Naive thymus-derived CD4-positive, alpha-beta T cell (primary cell): ENCODE data around the gene CLEC4E. TPM values are rescaled to one million over a fixed set of nuclear protein-coding genes. Genes with fewer than 3 reads are reported as not detected.

Experiments
- ATAC-seq: fragments of 150-1000 bp; cut with Tn5 transposase; 2 replicates; pipeline ENCODE4 v1.10.0; 2021; ENCODE audit warnings: mild to moderate bottlenecking, moderate library complexity
- CTCF ChIA-PET: fragments of 350-600 bp; sonication (Branson Sonifier 250); formaldehyde crosslinking; loops from one replicate; lab custom pipeline; 2021; ENCODE audit warnings: antibody characterized with exemption; lab: Charles Lee
- POLR2A ChIA-PET: fragments of 350-600 bp; sonication (Branson Sonifier 250); formaldehyde crosslinking; loops from one replicate; lab custom pipeline; 2021; ENCODE audit warnings: antibody characterized with exemption, inconsistent platforms; lab: Charles Lee
- DNase-seq, 9 donors: peaks; one replicate each; pipeline versions ENCODE4 v3.0.0 to v3.0.0-alpha.2; 2020 to 2022; ENCODE audit warnings: mixed read lengths in 1 of 9
- H3K27ac ChIP-seq: one replicate; pipeline ENCODE4 v1.7.0; 2013; ENCODE audit warnings: mild to moderate bottlenecking, low read depth, low read length, moderate library complexity
- H3K27me3 ChIP-seq, 2 donors: one replicate each; pipeline ENCODE4 v1.7.0; 2013; ENCODE audit warnings: low read length in 2 of 2, mild to moderate bottlenecking in 2 of 2, moderate library complexity in 2 of 2; ENCODE audit not compliant: control insufficient read depth in 2 of 2, insufficient read depth in 2 of 2
- H3K36me3 ChIP-seq, 3 experiments: 1 replicate in 2 of 3; 2 replicates in 1 of 3; pipeline ENCODE4 v1.7.0; 2013; ENCODE audit warnings: low read length in 3 of 3, mild to moderate bottlenecking in 3 of 3, moderate library complexity in 1 of 3; ENCODE audit not compliant: insufficient read depth in 3 of 3, control insufficient read depth in 2 of 3
- H3K4me1 ChIP-seq, 2 donors: one replicate each; pipeline ENCODE4 v1.7.0; 2013; ENCODE audit warnings: low read length in 2 of 2, mild to moderate bottlenecking in 2 of 2, moderate library complexity in 1 of 2; ENCODE audit not compliant: control insufficient read depth in 2 of 2, insufficient read depth in 2 of 2
- H3K4me3 ChIP-seq: 2 replicates; pipeline ENCODE4 v1.7.0; 2013; ENCODE audit warnings: mild to moderate bottlenecking, low read length
- H3K9me3 ChIP-seq, 3 experiments: 1 replicate in 2 of 3; 2 replicates in 1 of 3; pipeline ENCODE4 v1.7.0; 2013; ENCODE audit warnings: low read length in 3 of 3; ENCODE audit not compliant: control insufficient read depth in 2 of 3
- H3K27ac Mint-ChIP-seq, 9 donors: one replicate each; pipeline ENCODE4 v1.8.0; 2020 to 2022; ENCODE audit warnings: mixed read lengths in 9 of 9, mild to moderate bottlenecking in 8 of 9, moderate library complexity in 5 of 9, inconsistent platforms in 2 of 9
- H3K27me3 Mint-ChIP-seq, 5 donors: one replicate each; pipeline ENCODE4 v1.8.0; 2021 to 2022; ENCODE audit warnings: mixed read lengths in 5 of 5, mild to moderate bottlenecking in 1 of 5
- H3K36me3 Mint-ChIP-seq, 5 donors: one replicate each; pipeline ENCODE4 v1.8.0; 2020 to 2022; ENCODE audit warnings: mixed read lengths in 5 of 5, mild to moderate bottlenecking in 3 of 5, inconsistent platforms in 1 of 5
- H3K4me1 Mint-ChIP-seq, 7 donors: one replicate each; pipeline ENCODE4 v1.8.0; 2020 to 2022; ENCODE audit warnings: mixed read lengths in 7 of 7, mild to moderate bottlenecking in 3 of 7, inconsistent platforms in 1 of 7
- H3K4me3 Mint-ChIP-seq, 10 donors: one replicate each; pipeline ENCODE4 v1.8.0; 2020 to 2022; ENCODE audit warnings: mild to moderate bottlenecking in 10 of 10, mixed read lengths in 10 of 10, moderate library complexity in 6 of 10, inconsistent platforms in 2 of 10
- H3K9me3 Mint-ChIP-seq, 11 donors: one replicate each; pipeline ENCODE4 v1.8.0; 2020 to 2022; ENCODE audit warnings: mixed read lengths in 11 of 11, mild to moderate bottlenecking in 4 of 11, inconsistent platforms in 1 of 11, moderate library complexity in 1 of 11
- intact Hi-C, 2 donors: fragments of 100-400 bp; cut with micrococcal nuclease; formaldehyde crosslinking; loops; one replicate each; pipeline ENCODE4 v1.15.1; 2023
- polyA plus RNA-seq, 2 donors: library from polyadenylated mRNA; unstranded; fragments of 300-500 nt; fragmentation: Illumina TruSeq; gene quantifications; one replicate each; pipeline ENCODE4 v1.2.3, GENCODE V29; 2021
- total RNA-seq, 6 experiments: library from RNA in 5 of 6; stranded (reverse) in 5 of 6; gene quantifications; 1 replicate in 5 of 6; 2 replicates in 1 of 6; pipeline ENCODE4 v1.2.3 and lab custom pipeline; 2021 to 2026

Gene CLEC4E
- total and polyA plus RNA-seq, 7 experiments from 2014 or later, result 5.4 to 19.2 TPM; not detected in 5

DNA sequence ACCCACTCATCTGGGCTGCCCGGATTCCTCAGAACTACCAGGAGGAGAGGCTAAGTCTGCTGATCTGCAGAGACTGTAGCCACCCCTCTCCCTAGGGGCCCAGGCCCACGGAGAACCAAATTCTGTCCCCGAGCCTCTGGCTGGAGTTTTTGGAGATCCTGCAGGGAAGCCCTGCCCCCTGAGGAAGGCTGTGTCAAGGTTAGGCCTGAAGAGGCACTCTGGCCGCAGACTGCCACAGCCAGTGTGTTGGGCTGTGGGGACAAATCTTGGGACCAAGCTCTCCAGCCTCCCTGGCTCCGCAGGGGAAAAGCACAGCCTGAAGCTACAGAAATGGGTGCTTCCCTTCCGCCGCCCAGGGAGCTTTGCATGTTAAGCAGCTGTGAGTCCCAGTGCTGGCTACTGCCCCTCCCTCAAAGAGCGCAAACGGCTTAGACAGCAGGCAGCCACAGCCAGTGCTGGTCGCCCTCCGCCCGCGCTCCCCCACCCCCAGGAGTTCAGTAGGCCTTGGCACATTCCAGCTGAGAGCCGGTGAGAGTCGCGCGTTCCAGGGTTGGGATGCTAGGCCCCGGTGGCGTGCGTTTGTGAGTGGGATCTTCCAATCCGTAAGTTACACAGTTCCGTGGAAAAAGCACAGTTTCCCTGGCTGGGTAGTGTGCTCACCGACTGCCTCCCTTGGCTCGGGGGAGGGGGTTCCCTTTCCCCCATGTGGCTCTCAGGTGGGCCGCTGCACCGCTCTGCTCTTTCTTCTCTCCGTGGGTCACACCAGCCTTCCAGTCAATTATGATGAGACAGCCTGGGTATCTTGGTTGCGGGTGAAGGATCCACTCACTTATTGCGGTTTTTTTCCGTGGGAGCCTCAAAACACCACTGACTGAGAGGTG is 13.2 kb downstream of the CLEC4E start:
- Histone ChIP-seq H3K36me3 (no peaks in the 10 kb centered on the region), H3K4me3 (no peak overlapping the region), H3K27me3 (peaks cover 0 to 2% of the 10 kb centered on the region in 2 donors), H3K4me1 (no peaks in the 10 kb centered on the region), H3K27ac (no peak overlapping the region), H3K9me3 (no peaks in the 10 kb centered on the region)
- Mint-ChIP-seq H3K4me3 (no peak overlapping the region), H3K4me1 (no peaks in the 10 kb centered on the region), H3K27ac (no peak overlapping the region), H3K27me3 (peaks cover 28 to 45% (median 33%) of the 10 kb centered on the region in 5 donors), H3K36me3 (peaks cover 0 to 8% (median 0%) of the 10 kb centered on the region in 5 donors), H3K9me3 (peaks cover 0 to 24% (median 7%) of the 10 kb centered on the region in 11 donors)
- POLR2A ChIA-PET, result no interaction called here
- no peak for DNase-seq
- ATAC-seq, result no peak
- intact Hi-C loops, result no loop called here
- CTCF ChIA-PET, result no interaction called here

DNA sequence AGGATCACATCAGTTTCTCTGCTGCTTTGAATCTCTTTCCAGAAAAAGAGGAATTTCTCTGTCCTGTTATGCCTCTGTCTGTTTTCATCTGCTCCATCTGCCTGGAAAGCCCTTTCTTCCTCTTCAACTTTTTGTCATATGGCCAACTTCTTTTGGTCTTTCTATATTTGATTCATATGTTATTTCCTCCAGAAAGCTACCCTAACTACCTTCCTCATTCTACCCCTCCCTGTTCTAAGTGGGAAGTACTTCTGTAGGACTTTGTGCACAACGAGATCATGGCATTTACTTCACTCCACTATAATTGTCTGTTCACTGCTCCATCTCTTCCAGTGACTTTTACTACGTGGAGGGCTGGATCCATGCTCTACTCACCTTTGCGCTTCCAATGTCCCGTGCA is 21.5 kb downstream of the CLEC4E start:
- H3K27me3 ChIP-seq, result peaks cover 0 to 3% of the 10 kb centered on the region in 2 donors
- POLR2A ChIA-PET, result no interaction called here
- no peak overlapping the region for H3K27ac ChIP-seq
- H3K9me3 ChIP-seq, result no peaks in the 10 kb centered on the region
- H3K4me3 ChIP-seq, result no peak overlapping the region
- H3K36me3 Mint-ChIP-seq, result peaks cover 0 to 1% (median 0%) of the 10 kb centered on the region in 5 donors
- no peaks in the 10 kb centered on the region for H3K4me1 ChIP-seq
- H3K4me1 Mint-ChIP-seq, result no peaks in the 10 kb centered on the region
- peaks cover 0 to 5% (median under 1%) of the 10 kb centered on the region in 11 donors for H3K9me3 Mint-ChIP-seq
- H3K36me3 ChIP-seq, result no peaks in the 10 kb centered on the region
- ATAC-seq (no peak), DNase-seq (no peak)
- CTCF ChIA-PET, result no interaction called here
- no peak overlapping the region for H3K27ac Mint-ChIP-seq
- peaks cover 15 to 40% (median 25%) of the 10 kb centered on the region in 5 donors for H3K27me3 Mint-ChIP-seq
- no peak overlapping the region for H3K4me3 Mint-ChIP-seq
- intact Hi-C loops, result no loop called here

DNA sequence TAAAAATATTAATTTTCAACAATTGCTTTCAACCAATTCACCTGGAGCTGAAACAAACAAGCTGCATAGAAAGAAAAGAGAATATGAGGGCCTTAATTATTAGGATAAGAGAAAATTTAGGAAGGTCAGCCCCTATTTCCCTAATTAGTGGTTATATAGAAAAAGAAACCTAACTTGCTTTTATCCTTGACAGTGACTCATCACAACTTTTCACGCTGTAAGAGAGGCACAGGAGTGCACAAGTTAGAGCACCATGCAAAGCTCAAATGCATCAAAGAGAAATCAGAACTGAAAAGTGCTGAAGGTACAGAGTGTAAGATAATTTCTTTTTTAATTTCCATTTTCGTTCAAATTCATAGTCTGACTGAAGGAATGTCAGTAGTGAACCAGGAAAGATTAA is 22.7 kb downstream of the CLEC4E start:
- H3K4me1 ChIP-seq, result no peaks in the 10 kb centered on the region
- no peak overlapping the region for H3K4me3 ChIP-seq
- no peaks in the 10 kb centered on the region for H3K9me3 ChIP-seq
- Mint-ChIP-seq H3K4me3 (no peak overlapping the region), H3K27me3 (peaks cover 19 to 42% (median 30%) of the 10 kb centered on the region in 5 donors), H3K4me1 (peaks cover 0 to 8% (median 0%) of the 10 kb centered on the region in 7 donors), H3K27ac (no peak overlapping the region), H3K9me3 (peaks cover 0 to 3% (median 0%) of the 10 kb centered on the region in 11 donors), H3K36me3 (no peaks in the 10 kb centered on the region)
- intact Hi-C loops, result no loop called here
- H3K27me3 ChIP-seq, result peaks cover 0 to 3% of the 10 kb centered on the region in 2 donors
- no peak for DNase-seq
- no peak for ATAC-seq
- CTCF ChIA-PET, result no interaction called here
- no peak overlapping the region for H3K27ac ChIP-seq
- H3K36me3 ChIP-seq, result no peaks in the 10 kb centered on the region
- POLR2A ChIA-PET, result no interaction called here

- Mint-ChIP-seq H3K27ac (no peak within 1 kb of the TSS), H3K36me3 (no peaks in the 10 kb centered on the region), H3K27me3 (peaks cover 20 to 33% (median 23%) of the 10 kb centered on the region in 5 donors), H3K9me3 (no peaks in the 10 kb centered on the region), H3K4me1 (peaks cover 0 to 8% (median 0%) of the 10 kb centered on the region in 7 donors), H3K4me3 (no peak within 1 kb of the TSS)
- no peak for ATAC-seq
- no peaks in the 10 kb centered on the region for H3K4me1 ChIP-seq
- ChIA-PET POLR2A (no interaction called here), CTCF (no interaction called here)
- peaks cover 0 to 3% of the 10 kb centered on the region in 2 donors for H3K27me3 ChIP-seq
- no peak for DNase-seq
- H3K27ac ChIP-seq, result no peak within 1 kb of the TSS
- intact Hi-C loops, result no loop called here
- no peak within 1 kb of the TSS for H3K4me3 ChIP-seq
- H3K36me3 ChIP-seq, result no peaks in the 10 kb centered on the region
- no peaks in the 10 kb centered on the region for H3K9me3 ChIP-seq
Measured at GRCh38 chr12:8513256-8513655, 27.4 kb downstream of the CLEC4E start, which contains the start of gene CLEC4D. CLEC4D (plus strand) TSS chr12:8513503; CDS start chr12:8513733, 230 bp downstream.

DNA sequence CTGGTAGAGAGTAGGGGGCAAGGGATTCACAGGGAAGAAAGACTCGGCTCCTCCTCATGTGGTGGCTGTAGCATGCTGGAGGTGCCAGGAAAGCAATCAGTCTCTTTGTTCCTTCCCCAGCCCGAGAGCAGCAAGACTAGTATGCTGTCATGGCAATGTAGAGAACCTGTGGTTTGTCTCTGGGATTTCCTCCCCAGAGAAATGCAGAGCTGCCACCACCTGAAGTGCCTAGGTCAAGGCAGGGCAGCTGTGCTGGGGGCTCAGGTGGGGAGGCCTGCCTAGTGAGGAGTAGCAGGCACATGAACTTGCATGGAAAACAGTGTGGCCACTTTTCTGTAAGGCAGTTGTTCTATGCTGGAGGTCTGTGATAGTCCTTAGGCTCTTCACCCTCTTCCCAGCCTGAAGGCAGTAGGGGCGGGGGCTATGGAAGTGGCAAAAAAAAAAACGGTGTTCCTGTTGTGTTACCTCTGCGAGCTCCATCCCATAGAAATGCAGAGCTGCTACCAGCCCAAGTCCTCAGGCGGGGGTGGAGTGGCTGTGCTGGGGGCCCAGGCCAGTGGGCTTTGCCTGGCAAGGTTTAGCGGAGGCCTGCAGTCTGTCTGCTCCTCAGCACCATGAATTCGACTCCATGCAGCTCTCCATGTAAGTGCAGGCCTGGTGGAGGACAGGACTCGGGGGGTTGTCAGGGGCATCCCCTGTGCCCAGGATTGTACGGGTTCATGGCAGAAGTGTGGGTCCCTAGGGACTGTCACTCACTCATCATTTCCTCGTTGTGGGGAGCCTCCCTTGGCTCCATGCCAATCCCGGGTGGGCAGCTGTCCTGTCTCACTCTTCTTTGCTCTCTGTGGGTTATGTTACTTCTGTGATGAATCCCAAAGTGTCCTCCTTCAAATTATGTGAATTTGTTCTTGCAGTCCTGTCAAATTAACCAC is 31.5 kb downstream of the CLEC4E start:
- Mint-ChIP-seq H3K27me3 (peaks cover 6 to 45% (median 15%) of the 10 kb centered on the region in 5 donors), H3K36me3 (no peaks in the 10 kb centered on the region), H3K9me3 (no peaks in the 10 kb centered on the region), H3K27ac (no peak overlapping the region), H3K4me1 (peaks cover 0 to 8% (median 0%) of the 10 kb centered on the region in 7 donors), H3K4me3 (no peak overlapping the region)
- Histone ChIP-seq H3K4me3 (no peak overlapping the region), H3K27ac (no peak overlapping the region), H3K9me3 (no peaks in the 10 kb centered on the region), H3K4me1 (no peaks in the 10 kb centered on the region), H3K36me3 (no peaks in the 10 kb centered on the region), H3K27me3 (no peaks in the 10 kb centered on the region)
- DNase-seq, result no peak
- CTCF ChIA-PET, result no interaction called here
- intact Hi-C loops, result no loop called here
- ATAC-seq, result no peak
- POLR2A ChIA-PET, result no interaction called here

GRCh38 chr12:8508223-8508622 is 32.5 kb downstream of the CLEC4E start:
- ChIA-PET CTCF (no interaction called here), POLR2A (no interaction called here)
- no peak overlapping the region for H3K4me3 Mint-ChIP-seq
- no peaks in the 10 kb centered on the region for H3K4me1 ChIP-seq
- H3K27ac Mint-ChIP-seq, result no peak overlapping the region
- intact Hi-C loops, result no loop called here
- H3K27me3 Mint-ChIP-seq, result peaks cover 0 to 43% (median 10%) of the 10 kb centered on the region in 5 donors
- H3K27me3 ChIP-seq, result no peaks in the 10 kb centered on the region
- no peak overlapping the region for H3K4me3 ChIP-seq
- H3K36me3 ChIP-seq, result no peaks in the 10 kb centered on the region
- no peak for DNase-seq
- ATAC-seq, result no peak
- H3K9me3 ChIP-seq, result no peaks in the 10 kb centered on the region
- no peaks in the 10 kb centered on the region for H3K9me3 Mint-ChIP-seq
- no peaks in the 10 kb centered on the region for H3K36me3 Mint-ChIP-seq
- H3K4me1 Mint-ChIP-seq, result peaks cover 0 to 2% (median 0%) of the 10 kb centered on the region in 7 donors
- no peak overlapping the region for H3K27ac ChIP-seq
